ENCODE results near the gene KCNJ6.

Gene KCNJ6

GRCh38 chr21:37891972-37892371 is 24.3 kb downstream of the KCNJ6 start:
- DNase-seq (ENCODE audit: low read depth) = no peak
- no peak overlapping the region for H3K4me3 ChIP-seq (ENCODE audit: low read depth, low read length)
- TF ChIP-seq CTCF (conservative IDR thresholded peaks at IDR 0.05; ENCODE audit: low read depth, low read length) = no peak

GRCh38 chr21:37888659-37889058 is 27.6 kb downstream of the KCNJ6 start:
- DNase-seq (ENCODE audit: low read depth) = no peak
- H3K4me3 ChIP-seq (ENCODE audit: low read depth, low read length) = no peak overlapping the region
- TF ChIP-seq CTCF (conservative IDR thresholded peaks at IDR 0.05; ENCODE audit: low read depth, low read length) = no peak

- DNase-seq (ENCODE audit: low read depth) = no peak
- TF ChIP-seq CTCF (conservative IDR thresholded peaks at IDR 0.05; ENCODE audit: low read depth, low read length) = no peak
Observed at GRCh38 chr21:37886726-37887299, 29.4 kb downstream of the KCNJ6 start.

GRCh38 chr21:37886120-37886519 is 30.1 kb downstream of the KCNJ6 start:
- DNase-seq (ENCODE audit: low read depth) = no peak
- TF ChIP-seq CTCF (conservative IDR thresholded peaks at IDR 0.05; ENCODE audit: low read depth, low read length) = no peak
- no peak overlapping the region for H3K4me3 ChIP-seq (ENCODE audit: low read depth, low read length)

More at GRCh38 chr21:37886726-37887299, 29.4 kb downstream of the KCNJ6 start:
- no peak overlapping the region for H3K4me3 ChIP-seq (ENCODE audit: low read depth, low read length)

GRCh38 chr21:37878946-37879660 is 37.2 kb downstream of the KCNJ6 start:
- peak; percentile 95 for DNase-seq (ENCODE audit: low read depth)
- no peak for TF ChIP-seq CTCF (conservative IDR thresholded peaks at IDR 0.05; ENCODE audit: low read depth, low read length)
- H3K4me3 ChIP-seq (ENCODE audit: low read depth, low read length) = no peak overlapping the region

- no peak for TF ChIP-seq CTCF (conservative IDR thresholded peaks at IDR 0.05; ENCODE audit: low read depth, low read length)
- DNase-seq (ENCODE audit: low read depth) = no peak
- no peak overlapping the region for H3K4me3 ChIP-seq (ENCODE audit: low read depth, low read length)
Observed at GRCh38 chr21:37877888-37878684, 38.2 kb downstream of the KCNJ6 start.
